ENCODE data around the gene SUZ12. TPM values are rescaled to one million over a fixed set of nuclear protein-coding genes. Genes with fewer than 3 reads are reported as not detected.

Gene SUZ12
- total RNA-seq, 1 experiment from 2014 or later = 38.5 TPM

DNA sequence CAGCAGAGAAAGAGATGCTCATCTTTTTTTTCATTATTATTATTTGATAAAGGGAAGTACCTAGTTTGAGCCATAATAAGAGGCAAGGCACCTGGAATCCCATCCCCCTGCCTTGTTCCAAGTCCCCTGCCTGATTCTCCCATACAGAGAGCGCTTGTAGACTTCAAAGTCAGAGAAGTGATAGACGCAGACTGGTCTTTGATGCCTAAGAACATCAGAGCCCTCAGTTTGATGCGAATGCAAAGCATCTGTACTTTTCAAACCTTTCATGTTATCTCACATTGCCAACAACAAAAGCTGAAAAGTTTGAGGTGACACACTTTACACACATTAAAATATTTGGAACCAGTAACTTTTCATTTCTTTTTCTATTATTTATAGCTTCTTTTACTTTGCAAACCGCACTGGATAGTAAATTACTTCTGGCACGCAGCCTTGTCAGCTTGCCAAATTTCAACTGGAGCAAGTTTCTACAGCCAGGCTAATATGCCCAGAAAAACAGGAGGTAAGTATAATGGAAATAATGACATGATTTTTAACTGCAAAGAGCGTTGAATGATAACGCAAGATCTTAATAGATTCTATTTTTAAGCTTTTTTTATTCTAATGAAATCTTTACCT, 29.4 kb upstream of the SUZ12 start:
- DNase-seq = no peak
- H3K79me1 ChIP-seq (ENCODE audit: insufficient read depth, low read depth, low read length, poor library complexity, severe bottlenecking) = no peaks in the 10 kb centered on the region
- H2AK5ac ChIP-seq (ENCODE audit: insufficient read length, low read length) = no peak overlapping the region
- TF ChIP-seq, protein P1, sequence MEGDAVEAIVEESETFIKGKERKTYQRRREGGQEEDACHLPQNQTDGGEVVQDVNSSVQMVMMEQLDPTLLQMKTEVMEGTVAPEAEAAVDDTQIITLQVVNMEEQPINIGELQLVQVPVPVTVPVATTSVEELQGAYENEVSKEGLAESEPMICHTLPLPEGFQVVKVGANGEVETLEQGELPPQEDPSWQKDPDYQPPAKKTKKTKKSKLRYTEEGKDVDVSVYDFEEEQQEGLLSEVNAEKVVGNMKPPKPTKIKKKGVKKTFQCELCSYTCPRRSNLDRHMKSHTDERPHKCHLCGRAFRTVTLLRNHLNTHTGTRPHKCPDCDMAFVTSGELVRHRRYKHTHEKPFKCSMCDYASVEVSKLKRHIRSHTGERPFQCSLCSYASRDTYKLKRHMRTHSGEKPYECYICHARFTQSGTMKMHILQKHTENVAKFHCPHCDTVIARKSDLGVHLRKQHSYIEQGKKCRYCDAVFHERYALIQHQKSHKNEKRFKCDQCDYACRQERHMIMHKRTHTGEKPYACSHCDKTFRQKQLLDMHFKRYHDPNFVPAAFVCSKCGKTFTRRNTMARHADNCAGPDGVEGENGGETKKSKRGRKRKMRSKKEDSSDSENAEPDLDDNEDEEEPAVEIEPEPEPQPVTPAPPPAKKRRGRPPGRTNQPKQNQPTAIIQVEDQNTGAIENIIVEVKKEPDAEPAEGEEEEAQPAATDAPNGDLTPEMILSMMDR (conservative IDR thresholded peaks at IDR 0.05) = no peak
- Mint-ChIP-seq H3K36me3 (ENCODE audit: insufficient read depth in 1 of 3, low read depth in 3 of 3) (no peaks in the 10 kb centered on the region), H3K27ac (no peak overlapping the region), H3K4me3 (no peak overlapping the region), H3K27me3 (ENCODE audit: low read depth) (peaks cover 3% of the 10 kb centered on the region; the same call in 1 of the 2 replicates), H3K4me1 (no peaks in the 10 kb centered on the region; a peak in 1 of 4 replicates), H3K9me3 (no peaks in the 10 kb centered on the region)
- no peak overlapping the region for H2AFZ ChIP-seq (ENCODE audit: low read length)
- no peak overlapping the region for H4K91ac ChIP-seq (ENCODE audit: insufficient read length, low read depth, low read length)
- no CpG with 5 or more reads among the region's 7 CpGs for WGBS (ENCODE audit: extremely low coverage, insufficient read length, low lambda C conversion rate)
- H3K56ac ChIP-seq (ENCODE audit: insufficient read length, low read depth, low read length) = no peak overlapping the region
- no peaks in the 10 kb centered on the region for H3K23me2 ChIP-seq (ENCODE audit: insufficient read length, low read depth, low read length, poor library complexity, severe bottlenecking)
- H3K79me2 ChIP-seq (ENCODE audit: insufficient read depth, low read length) = no peaks in the 10 kb centered on the region
- H3K4ac ChIP-seq (ENCODE audit: low read depth, low read length) = no peak overlapping the region
- no peaks in the 10 kb centered on the region for H4K20me1 ChIP-seq (ENCODE audit: control insufficient read depth, insufficient read depth, insufficient read length)
- H3K9ac ChIP-seq (ENCODE audit: extremely low read depth, insufficient read length, low read length) = no peak overlapping the region
- no peak overlapping the region for H4K8ac ChIP-seq (replicated peaks; ENCODE audit: insufficient read length, low read depth, low read length)
- H3T11ph ChIP-seq (ENCODE audit: low read length) = no peak overlapping the region
- H3K4me1 ChIP-seq (ENCODE audit: insufficient read depth, low read length) = no peaks in the 10 kb centered on the region
- no peak overlapping the region for H3K14ac ChIP-seq (ENCODE audit: insufficient read depth, low read length)
- no peaks in the 10 kb centered on the region for H3K27me3 ChIP-seq (ENCODE audit: insufficient read depth, low read length)
- H3K18ac ChIP-seq (ENCODE audit: insufficient read length, low read depth, low read length) = no peak overlapping the region
- no peaks in the 10 kb centered on the region for H3K9me3 ChIP-seq (ENCODE audit: control insufficient read depth, low read depth, low read length)
- H2BK120ac ChIP-seq (ENCODE audit: low read depth, low read length, poor library complexity, severe bottlenecking) = no peak overlapping the region
- no peak overlapping the region for H2BK20ac ChIP-seq (ENCODE audit: low read depth, low read length, poor library complexity, severe bottlenecking)
- no peak overlapping the region for H2BK15ac ChIP-seq (ENCODE audit: low read depth, low read length)
- no peak overlapping the region for H2BK12ac ChIP-seq (ENCODE audit: insufficient read length, low read depth, low read length)
- no peak overlapping the region for H3K27ac ChIP-seq (ENCODE audit: insufficient read length, low read depth, low read length)
- no peak overlapping the region for H4K5ac ChIP-seq (ENCODE audit: insufficient read length, low read depth, low read length)
- H3K4me2 ChIP-seq (ENCODE audit: insufficient read depth, insufficient read length, low read length) = no peak overlapping the region
- no peak overlapping the region for H3K23ac ChIP-seq (ENCODE audit: insufficient read length, low read depth, low read length)
- no peak overlapping the region for H2BK5ac ChIP-seq (ENCODE audit: insufficient read length, low read length)
